ENCODE data around the gene RAB36.

RAB36 gene

DNA sequence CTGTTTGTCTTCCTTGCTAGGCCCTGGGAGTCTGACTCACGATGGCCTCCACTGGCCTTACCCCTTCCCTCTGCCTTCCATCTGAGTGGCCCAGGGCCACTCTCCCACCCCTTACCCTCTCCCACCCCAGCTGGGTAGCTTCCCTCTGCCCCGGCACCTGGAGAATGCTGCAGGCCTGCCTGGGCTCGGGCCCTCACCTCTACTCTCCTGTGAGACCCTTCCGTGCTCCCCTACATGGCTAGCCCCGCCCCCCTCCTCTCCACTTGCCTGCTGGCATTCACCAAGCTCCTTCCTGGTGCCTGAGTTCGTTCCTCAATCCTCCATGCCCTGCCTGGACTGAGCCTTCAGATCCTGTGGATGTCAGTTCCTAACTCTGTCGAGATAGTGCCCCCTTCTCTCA, 8.7 kb downstream of the RAB36 start:
- 89% methylated on average over 7 of the region's 7 CpGs for WGBS (ENCODE audit: insufficient coverage)
- Histone ChIP-seq H3K27ac (ENCODE audit: insufficient read depth in 1 of 2, low read depth in 1 of 2, low read length in 2 of 2, poor library complexity in 1 of 2, severe bottlenecking in 2 of 2) (no peak overlapping the region), H3K4me3 (ENCODE audit: control insufficient read depth in 1 of 7, extremely low read depth in 1 of 7, insufficient read depth in 4 of 7, low read depth in 2 of 7, low read length in 6 of 7) (no peak overlapping the region), H3K9me3 (ENCODE audit: control extremely low read depth in 1 of 5, control insufficient read depth in 4 of 5, insufficient read depth in 2 of 5, low read depth in 1 of 5, low read length in 4 of 5) (no peaks in the 10 kb centered on the region), H3K36me3 (ENCODE audit: control insufficient read depth in 4 of 4, insufficient read depth in 4 of 4, low read length in 3 of 4) (no peaks in the 10 kb centered on the region), H3K4me1 (ENCODE audit: control extremely low read depth in 1 of 4, control insufficient read depth in 4 of 4, insufficient read depth in 4 of 4, low read length in 3 of 4) (peaks cover 0 to 19% (median 8%) of the 10 kb centered on the region in 4 experiments), H3K27me3 (replicated peaks in 2 of 5; ENCODE audit: control insufficient read depth in 4 of 5, insufficient read depth in 5 of 5, low read length in 4 of 5) (no peaks in the 10 kb centered on the region)
- ChIA-PET CTCF (interaction anchor here (0.6 to 1.9 kb wide), 7 partner anchors 9 to 199 kb away, joined by 3 to 7 read pairs (median 4); partner anchors contain the start of gene RAB36), POLR2A (interaction anchor here (0.7 kb wide), 1 partner anchor 1253 kb away, joined by 5 read pairs; no protein-coding TSS in a partner anchor)
- DNase-seq = no peak

DNA sequence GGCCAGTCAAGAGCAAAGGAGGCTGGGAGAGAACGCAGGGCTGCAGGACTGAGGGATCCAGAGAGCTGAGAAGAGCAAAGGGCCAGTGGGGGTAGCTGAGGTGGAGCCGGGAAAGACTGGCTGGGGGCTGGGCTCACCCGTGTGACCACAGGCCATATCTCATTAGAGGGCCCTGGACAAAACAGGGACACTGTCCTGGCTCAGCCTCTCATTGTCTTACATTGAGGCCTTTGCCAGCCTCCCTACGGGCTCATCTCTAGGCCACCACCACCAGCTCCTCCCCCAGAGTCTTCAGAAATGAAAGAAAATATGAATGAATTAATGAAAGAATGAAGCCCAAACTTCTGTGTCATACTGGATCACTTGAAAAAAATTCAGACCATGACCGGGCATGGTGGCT, 9.2 kb downstream of the RAB36 start:
- Histone ChIP-seq H3K4me1 (ENCODE audit: control extremely low read depth in 1 of 4, control insufficient read depth in 4 of 4, insufficient read depth in 4 of 4, low read length in 3 of 4) (peaks cover 0 to 19% (median 8%) of the 10 kb centered on the region in 4 experiments), H3K36me3 (ENCODE audit: control insufficient read depth in 4 of 4, insufficient read depth in 4 of 4, low read length in 3 of 4) (no peaks in the 10 kb centered on the region), H3K27me3 (replicated peaks in 2 of 5; ENCODE audit: control insufficient read depth in 4 of 5, insufficient read depth in 5 of 5, low read length in 4 of 5) (no peaks in the 10 kb centered on the region), H3K27ac (ENCODE audit: insufficient read depth in 1 of 2, low read depth in 1 of 2, low read length in 2 of 2, poor library complexity in 1 of 2, severe bottlenecking in 2 of 2) (no peak overlapping the region), H3K9me3 (ENCODE audit: control extremely low read depth in 1 of 5, control insufficient read depth in 4 of 5, insufficient read depth in 2 of 5, low read depth in 1 of 5, low read length in 4 of 5) (no peaks in the 10 kb centered on the region), H3K4me3 (ENCODE audit: control insufficient read depth in 1 of 7, extremely low read depth in 1 of 7, insufficient read depth in 4 of 7, low read depth in 2 of 7, low read length in 6 of 7) (no peak overlapping the region)
- ChIA-PET POLR2A (no interaction called here), CTCF (interaction anchor here (0.6 to 1.9 kb wide), 3 partner anchors 9 to 200 kb away, joined by 3 to 4 read pairs (median 3); partner anchors contain the start of gene RAB36)
- WGBS (ENCODE audit: insufficient coverage) = 95% methylated on average over 4 of the region's 5 CpGs
- DNase-seq = no peak

GRCh38 chr22:23155143-23155542, 9.9 kb downstream of the RAB36 start:
- WGBS (ENCODE audit: insufficient coverage) = 88% methylated on average over 3 of the region's 3 CpGs
- peaks cover 0 to 19% (median 8%) of the 10 kb centered on the region in 4 experiments for H3K4me1 ChIP-seq (ENCODE audit: control extremely low read depth in 1 of 4, control insufficient read depth in 4 of 4, insufficient read depth in 4 of 4, low read length in 3 of 4)
- DNase-seq = no peak
- H3K27ac ChIP-seq (ENCODE audit: insufficient read depth in 1 of 2, low read depth in 1 of 2, low read length in 2 of 2, poor library complexity in 1 of 2, severe bottlenecking in 2 of 2) = no peak overlapping the region
- POLR2A ChIA-PET = no interaction called here
- CTCF ChIA-PET = interaction anchor here (0.7 to 1.9 kb wide), 2 partner anchors 10 to 127 kb away, joined by 3 to 4 read pairs; partner anchors contain the start of gene RAB36
- no peaks in the 10 kb centered on the region for H3K36me3 ChIP-seq (ENCODE audit: control insufficient read depth in 4 of 4, insufficient read depth in 4 of 4, low read length in 3 of 4)
- H3K4me3 ChIP-seq (ENCODE audit: control insufficient read depth in 1 of 7, extremely low read depth in 1 of 7, insufficient read depth in 4 of 7, low read depth in 2 of 7, low read length in 6 of 7) = no peak overlapping the region
- no peaks in the 10 kb centered on the region for H3K9me3 ChIP-seq (ENCODE audit: control extremely low read depth in 1 of 5, control insufficient read depth in 4 of 5, insufficient read depth in 2 of 5, low read depth in 1 of 5, low read length in 4 of 5)
- H3K27me3 ChIP-seq (replicated peaks in 2 of 5; ENCODE audit: control insufficient read depth in 4 of 5, insufficient read depth in 5 of 5, low read length in 4 of 5) = no peaks in the 10 kb centered on the region

- Histone ChIP-seq H3K27me3 (replicated peaks in 2 of 5; ENCODE audit: control insufficient read depth in 4 of 5, insufficient read depth in 5 of 5, low read length in 4 of 5) (no peaks in the 10 kb centered on the region), H3K9me3 (ENCODE audit: control extremely low read depth in 1 of 5, control insufficient read depth in 4 of 5, insufficient read depth in 2 of 5, low read depth in 1 of 5, low read length in 4 of 5) (no peaks in the 10 kb centered on the region), H3K36me3 (ENCODE audit: control insufficient read depth in 4 of 4, insufficient read depth in 4 of 4, low read length in 3 of 4) (no peaks in the 10 kb centered on the region), H3K27ac (ENCODE audit: insufficient read depth in 1 of 2, low read depth in 1 of 2, low read length in 2 of 2, poor library complexity in 1 of 2, severe bottlenecking in 2 of 2) (no peak overlapping the region), H3K4me3 (ENCODE audit: control insufficient read depth in 1 of 7, extremely low read depth in 1 of 7, insufficient read depth in 4 of 7, low read depth in 2 of 7, low read length in 6 of 7) (no peak overlapping the region), H3K4me1 (ENCODE audit: control extremely low read depth in 1 of 4, control insufficient read depth in 4 of 4, insufficient read depth in 4 of 4, low read length in 3 of 4) (peaks cover 0 to 16% (median 8%) of the 10 kb centered on the region in 4 experiments)
- DNase-seq = no peak
- ChIA-PET CTCF (interaction anchor here (0.6 to 1.9 kb wide), 4 partner anchors 9 to 126 kb away, joined by 3 to 4 read pairs (median 3); partner anchors contain the start of gene RAB36), POLR2A (no interaction called here)
- 97% methylated on average over 8 of the region's 9 CpGs for WGBS (ENCODE audit: insufficient coverage)
These were observed 10.6 kb downstream of the RAB36 start for GRCh38 chr22:23155831-23156230.

DNA sequence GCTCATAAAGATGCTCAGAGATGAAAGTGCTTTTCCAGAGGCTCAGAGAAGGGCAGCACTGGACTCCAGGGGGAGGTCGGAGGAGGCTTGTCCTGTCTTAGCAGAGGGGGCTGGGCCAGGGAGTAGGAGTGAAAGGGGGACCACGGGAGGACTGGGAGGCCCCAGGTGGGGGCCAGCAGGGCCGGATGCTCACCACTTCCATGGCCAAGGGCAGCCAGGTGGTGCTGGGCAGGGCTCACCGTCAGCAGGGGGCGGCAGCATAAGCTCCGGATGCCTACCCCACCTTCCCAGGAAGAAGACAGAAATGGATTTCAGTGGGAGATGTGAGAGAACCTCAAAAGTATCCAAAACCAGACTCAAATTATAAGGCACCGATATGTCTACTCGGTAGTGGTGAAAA, 11.0 kb downstream of the RAB36 start:
- H3K4me3 ChIP-seq (ENCODE audit: control insufficient read depth in 1 of 7, extremely low read depth in 1 of 7, insufficient read depth in 4 of 7, low read depth in 2 of 7, low read length in 6 of 7) = no peak overlapping the region
- 55% methylated on average over 8 of the region's 8 CpGs for WGBS (ENCODE audit: insufficient coverage)
- H3K27ac ChIP-seq (ENCODE audit: insufficient read depth in 1 of 2, low read depth in 1 of 2, low read length in 2 of 2, poor library complexity in 1 of 2, severe bottlenecking in 2 of 2) = no peak overlapping the region
- CTCF ChIA-PET = interaction anchor here (0.6 to 1.4 kb wide), 6 partner anchors 9 to 126 kb away, joined by 3 to 6 read pairs (median 4); no protein-coding TSS in a partner anchor
- peaks cover 0 to 16% (median 8%) of the 10 kb centered on the region in 4 experiments for H3K4me1 ChIP-seq (ENCODE audit: control extremely low read depth in 1 of 4, control insufficient read depth in 4 of 4, insufficient read depth in 4 of 4, low read length in 3 of 4)
- DNase-seq = no peak
- H3K27me3 ChIP-seq (replicated peaks in 2 of 5; ENCODE audit: control insufficient read depth in 4 of 5, insufficient read depth in 5 of 5, low read length in 4 of 5) = no peaks in the 10 kb centered on the region
- H3K36me3 ChIP-seq (ENCODE audit: control insufficient read depth in 4 of 4, insufficient read depth in 4 of 4, low read length in 3 of 4) = no peaks in the 10 kb centered on the region
- H3K9me3 ChIP-seq (ENCODE audit: control extremely low read depth in 1 of 5, control insufficient read depth in 4 of 5, insufficient read depth in 2 of 5, low read depth in 1 of 5, low read length in 4 of 5) = no peaks in the 10 kb centered on the region
- POLR2A ChIA-PET = no interaction called here

DNA sequence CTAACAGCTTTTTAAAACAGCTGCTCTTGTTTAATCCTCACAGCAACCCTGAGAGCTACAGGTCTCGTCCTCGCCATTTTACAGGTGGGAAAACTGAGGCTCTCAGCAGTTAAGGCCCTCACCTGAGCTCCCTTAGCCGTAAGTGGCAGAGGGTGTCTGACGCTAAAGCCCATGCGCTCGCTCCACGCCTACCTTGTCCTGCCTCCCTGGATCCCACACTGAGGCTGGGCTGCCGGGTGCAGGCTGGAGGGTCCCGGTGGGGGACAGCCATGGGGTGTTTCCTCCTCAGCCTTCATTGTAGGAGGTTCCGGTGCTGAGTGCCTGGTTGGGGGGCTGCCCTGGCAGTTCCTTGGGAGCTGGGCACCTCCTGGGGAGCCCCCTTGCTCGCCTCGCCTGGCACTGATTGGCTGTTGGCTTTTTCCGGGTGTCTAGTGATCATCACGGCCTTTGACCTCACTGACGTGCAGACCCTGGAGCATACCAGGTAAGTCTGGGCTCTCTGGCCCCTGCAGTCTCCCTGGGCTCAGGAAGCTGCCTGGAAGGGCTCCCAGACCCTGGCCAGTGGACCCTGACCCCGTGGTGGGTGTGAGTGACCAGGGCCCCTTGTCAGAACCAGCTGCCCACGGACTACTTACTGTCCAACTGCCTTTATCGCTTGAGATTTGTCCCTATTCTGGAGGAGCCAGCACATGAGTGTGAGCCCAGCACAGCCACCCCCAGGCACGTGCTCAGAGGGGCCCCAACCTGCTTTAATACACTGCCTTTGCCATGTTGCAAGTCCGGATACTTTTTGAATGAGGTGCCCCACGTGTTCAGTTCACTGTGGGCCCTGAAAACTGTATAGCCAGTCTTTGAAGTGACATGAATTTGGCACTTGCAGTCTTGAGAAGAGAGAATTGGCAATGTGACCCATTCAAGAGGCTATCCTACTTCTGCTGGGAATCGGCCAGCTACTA, 12.6 kb downstream of the RAB36 start:
- no peaks in the 10 kb centered on the region for H3K27me3 ChIP-seq (replicated peaks in 2 of 5; ENCODE audit: control insufficient read depth in 4 of 5, insufficient read depth in 5 of 5, low read length in 4 of 5)
- CTCF ChIA-PET = interaction anchor here (0.7 to 1.5 kb wide), 10 partner anchors 9 to 1051 kb away, joined by 3 to 6 read pairs (median 3); no protein-coding TSS in a partner anchor
- POLR2A ChIA-PET = interaction anchor here (0.6 kb wide), 1 partner anchor 13 kb away, joined by 4 read pairs; no protein-coding TSS in a partner anchor
- no peak for DNase-seq
- H3K27ac ChIP-seq (ENCODE audit: insufficient read depth in 1 of 2, low read depth in 1 of 2, low read length in 2 of 2, poor library complexity in 1 of 2, severe bottlenecking in 2 of 2) = no peak overlapping the region
- H3K4me1 ChIP-seq (ENCODE audit: control extremely low read depth in 1 of 4, control insufficient read depth in 4 of 4, insufficient read depth in 4 of 4, low read length in 3 of 4) = peaks cover 0 to 9% (median 4%) of the 10 kb centered on the region in 4 experiments
- no peaks in the 10 kb centered on the region for H3K9me3 ChIP-seq (ENCODE audit: control extremely low read depth in 1 of 5, control insufficient read depth in 4 of 5, insufficient read depth in 2 of 5, low read depth in 1 of 5, low read length in 4 of 5)
- H3K36me3 ChIP-seq (ENCODE audit: control insufficient read depth in 4 of 4, insufficient read depth in 4 of 4, low read length in 3 of 4) = no peaks in the 10 kb centered on the region
- WGBS (ENCODE audit: insufficient coverage) = 91% methylated on average over 18 of the region's 22 CpGs
- no peak overlapping the region for H3K4me3 ChIP-seq (ENCODE audit: control insufficient read depth in 1 of 7, extremely low read depth in 1 of 7, insufficient read depth in 4 of 7, low read depth in 2 of 7, low read length in 6 of 7)
